GM11168 (cell line): ENCODE measurements around the gene CRP.
"Not testable (repeated sequence)": the region's sequence is repeated elsewhere in the genome, so short reads cannot be mapped to it uniquely, and the experiment has no call there.

Source experiments
- in situ Hi-C: fragments of 300-500 bp; cut with MboI; formaldehyde crosslinking; loops from one replicate; pipeline ENCODE4 v1.12.0; 2022; ENCODE audit warnings: low sequenced_read_pairs; ENCODE audit not compliant: unreplicated experiment

CRP gene, protein sequence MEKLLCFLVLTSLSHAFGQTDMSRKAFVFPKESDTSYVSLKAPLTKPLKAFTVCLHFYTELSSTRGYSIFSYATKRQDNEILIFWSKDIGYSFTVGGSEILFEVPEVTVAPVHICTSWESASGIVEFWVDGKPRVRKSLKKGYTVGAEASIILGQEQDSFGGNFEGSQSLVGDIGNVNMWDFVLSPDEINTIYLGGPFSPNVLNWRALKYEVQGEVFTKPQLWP

DNA sequence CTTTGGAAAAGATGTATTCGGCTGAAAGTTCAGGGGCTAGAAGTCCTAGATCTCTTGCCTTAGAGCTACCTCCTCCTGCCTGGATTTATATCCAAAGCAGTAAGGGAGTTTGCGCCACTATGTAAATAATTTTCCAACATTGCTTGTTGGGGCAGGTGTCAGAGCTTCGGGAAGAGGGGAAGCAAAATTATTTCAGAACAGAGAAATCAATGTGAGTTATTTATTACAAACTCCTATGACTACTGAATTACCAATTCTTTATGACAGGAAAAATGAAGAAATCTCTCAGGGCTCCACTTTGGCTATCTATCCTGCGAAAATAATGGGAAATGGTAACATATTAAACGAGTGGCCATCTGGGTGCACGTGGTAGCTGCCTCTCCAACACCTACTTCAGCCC is at the start of gene CRP:
Gene CRP, minus strand, starts transcription at position 61 of the 400 bp plus-strand sequence. CDS start 104 bp downstream, outside the sequence.
- in situ Hi-C loops = no loop called here

DNA sequence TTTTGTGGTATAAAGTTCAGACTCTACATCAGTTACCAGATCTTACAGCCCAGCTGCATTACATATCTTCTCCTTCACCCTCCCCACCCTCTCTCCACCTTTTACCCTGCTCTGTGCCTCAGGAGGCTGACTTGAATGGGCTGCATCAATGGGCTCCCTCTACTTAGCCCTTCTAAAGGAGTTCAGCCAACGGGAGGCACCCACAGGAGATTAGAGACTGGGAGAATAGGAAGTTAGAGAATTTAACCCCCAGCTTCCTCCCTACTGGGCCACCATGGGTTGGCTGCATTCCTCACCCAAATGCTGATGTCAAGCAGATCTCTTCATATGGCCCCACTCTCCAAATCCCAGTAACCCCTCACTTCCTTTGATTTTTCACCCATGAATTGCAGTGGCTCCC is 49.3 kb upstream of the CRP start:
- in situ Hi-C loops = no loop called here

DNA sequence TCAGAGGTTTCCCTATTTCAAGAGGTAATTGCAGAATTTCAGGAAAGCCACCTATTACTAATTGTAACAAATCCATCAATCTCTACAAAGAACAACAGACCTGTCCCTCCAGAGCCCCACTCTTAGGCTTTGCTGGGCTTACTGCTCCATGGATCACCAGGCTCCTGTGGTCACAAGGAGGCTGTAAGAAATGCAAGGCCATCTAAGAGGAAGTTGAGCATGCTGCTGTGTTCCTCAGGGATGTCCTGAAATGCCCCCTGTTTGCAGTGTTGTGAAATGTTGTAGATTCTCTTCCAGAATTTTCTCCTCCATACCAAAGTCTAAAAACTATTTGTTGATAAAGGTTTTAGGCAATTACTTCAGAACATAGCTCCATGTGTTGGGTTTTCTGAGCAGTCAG is 42.0 kb upstream of the CRP start:
- in situ Hi-C loops = no loop called here

DNA sequence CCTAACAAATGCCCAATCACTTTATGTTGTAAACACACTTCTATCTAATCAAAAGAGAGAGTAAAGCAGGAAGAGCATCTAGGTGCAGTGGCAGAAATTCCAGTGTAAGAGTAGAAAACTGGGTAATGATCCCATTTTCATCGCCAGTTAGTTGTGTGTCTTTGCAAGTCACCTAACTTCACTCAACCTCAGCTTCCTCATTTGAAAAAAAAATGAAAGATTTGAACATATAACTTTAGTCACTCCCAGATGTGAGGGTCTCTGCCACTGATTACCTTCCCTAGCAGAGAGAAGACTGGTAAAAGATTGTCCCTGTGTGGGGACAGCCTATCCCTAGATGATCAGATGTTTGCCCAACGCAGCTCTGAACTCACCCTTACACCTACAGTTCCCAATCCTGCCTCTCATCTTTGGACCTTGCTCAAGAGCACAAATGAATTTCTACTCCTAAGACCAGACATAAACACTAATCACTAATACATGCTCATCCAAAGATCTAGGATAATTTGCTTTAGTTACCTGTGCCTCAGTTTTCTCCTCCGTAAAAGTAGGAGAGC is 41.1 kb upstream of the CRP start:
- in situ Hi-C loops = no loop called here

DNA sequence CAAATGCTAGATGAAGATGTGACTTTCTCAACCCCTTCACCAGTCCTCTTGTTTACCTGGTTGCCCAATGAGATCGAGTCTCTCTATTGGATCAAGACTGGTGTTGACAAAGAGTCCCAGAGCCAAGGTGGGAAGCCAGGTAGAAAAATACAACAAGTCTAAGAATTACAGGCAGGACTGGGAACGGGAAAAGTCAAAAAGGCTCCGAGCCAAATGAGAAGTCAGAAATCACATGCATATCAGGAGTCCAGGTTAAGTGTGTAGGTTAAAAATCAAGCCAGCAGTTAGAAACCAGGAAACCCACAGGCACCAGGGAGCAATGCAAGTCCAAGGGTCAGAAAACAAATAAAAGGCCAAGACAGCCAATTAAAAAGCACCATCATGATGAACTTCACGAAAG is 39.0 kb upstream of the CRP start:
- in situ Hi-C loops = no loop called here

DNA sequence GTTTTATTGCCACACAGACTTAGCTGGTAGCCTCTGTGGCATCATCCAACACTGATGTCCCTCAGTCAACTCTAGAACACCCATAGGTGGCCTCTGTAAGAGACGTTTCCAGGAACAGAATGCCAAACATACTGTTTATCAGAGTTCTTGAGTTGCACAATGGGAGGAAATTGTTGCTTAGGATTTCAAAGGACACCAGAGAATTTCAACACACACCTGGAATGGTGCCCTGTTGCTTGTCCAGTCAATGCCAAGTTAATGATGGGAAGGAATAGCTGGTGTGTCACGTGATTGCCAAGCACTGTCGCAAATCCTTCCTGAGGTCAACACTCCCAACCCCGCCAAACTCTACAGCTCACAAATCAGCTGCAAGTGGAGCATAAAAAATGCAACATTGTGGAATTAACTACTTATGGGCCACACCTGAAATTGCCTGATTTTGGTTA is 37.8 kb upstream of the CRP start:
- in situ Hi-C loops = no loop called here

DNA sequence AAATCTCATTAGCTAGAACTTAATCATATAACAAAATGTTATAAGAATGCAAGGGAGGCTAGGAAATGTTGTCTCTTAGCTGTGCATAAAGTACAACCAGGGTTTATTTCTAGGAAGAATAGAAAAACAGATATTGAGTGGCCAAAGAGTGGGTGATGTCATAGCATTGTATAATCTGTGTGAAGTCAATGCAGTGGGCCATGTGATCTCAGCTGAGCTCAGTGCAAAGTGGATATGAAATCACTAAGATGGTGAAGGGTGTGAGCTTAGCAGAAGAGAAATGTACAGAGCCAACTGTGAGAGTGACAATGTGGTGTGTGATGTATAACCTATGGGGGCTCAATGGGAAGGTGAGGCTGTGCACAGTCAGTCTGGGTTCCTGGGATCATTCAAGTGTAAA is 36.6 kb upstream of the CRP start:
- in situ Hi-C loops = no loop called here

DNA sequence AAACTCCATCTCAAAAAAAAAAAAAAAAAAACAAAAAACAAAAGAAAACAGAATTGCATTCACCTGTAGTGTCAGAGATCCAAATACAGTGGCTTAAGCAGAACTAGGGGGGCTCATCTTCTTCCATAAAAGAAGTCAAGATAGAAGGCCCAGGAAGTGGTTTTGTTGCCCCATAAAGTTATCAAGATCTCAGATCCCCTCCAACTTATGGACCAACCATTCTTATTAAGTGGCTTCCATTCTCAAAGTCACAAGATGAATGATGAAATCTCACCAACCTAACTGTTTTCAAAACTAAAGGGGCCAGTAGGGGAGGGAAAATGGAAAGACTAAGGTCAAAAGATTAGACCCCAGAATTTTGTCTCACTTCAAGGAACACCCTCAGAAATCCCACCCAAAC is 36.2 kb upstream of the CRP start:
- in situ Hi-C loops = no loop called here

DNA sequence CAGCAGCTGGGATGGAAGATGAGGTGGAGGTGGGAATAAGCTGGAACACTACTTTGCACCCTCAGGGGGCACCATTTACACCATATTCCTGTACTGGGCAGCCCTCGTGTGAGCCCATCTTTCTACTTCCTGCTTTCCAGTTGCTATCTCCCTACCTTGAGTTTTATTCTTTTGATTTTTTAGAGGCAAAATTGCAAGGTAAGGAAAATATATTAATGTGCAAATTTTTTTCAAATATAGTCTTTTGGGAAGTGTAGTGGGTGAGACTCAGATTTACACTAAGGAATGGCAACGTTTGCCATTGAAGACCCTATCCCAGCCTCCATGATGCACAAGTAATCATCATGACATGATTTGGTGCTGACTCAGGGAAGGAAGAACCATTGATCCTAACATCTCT is 35.2 kb upstream of the CRP start:
- in situ Hi-C loops = no loop called here

DNA sequence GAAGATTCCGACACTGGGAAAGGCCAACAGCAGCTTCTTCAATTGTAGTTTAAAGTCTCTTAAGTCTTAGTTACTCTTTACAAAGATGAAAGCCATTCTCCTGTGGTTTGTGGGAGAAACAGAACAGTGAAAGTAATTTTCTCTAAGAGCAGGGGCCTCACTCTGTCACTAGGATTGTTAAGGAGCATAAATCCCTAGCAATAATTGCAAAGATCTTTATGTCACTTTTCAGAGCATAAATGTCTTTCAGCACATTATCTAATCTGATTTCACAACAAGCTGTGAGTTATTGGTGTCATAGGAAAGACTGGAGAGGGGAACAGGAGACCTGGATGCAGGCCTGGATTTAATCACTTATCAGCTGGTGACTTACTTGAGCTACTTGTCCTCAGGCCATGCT is 34.0 kb upstream of the CRP start:
- in situ Hi-C loops = no loop called here

DNA sequence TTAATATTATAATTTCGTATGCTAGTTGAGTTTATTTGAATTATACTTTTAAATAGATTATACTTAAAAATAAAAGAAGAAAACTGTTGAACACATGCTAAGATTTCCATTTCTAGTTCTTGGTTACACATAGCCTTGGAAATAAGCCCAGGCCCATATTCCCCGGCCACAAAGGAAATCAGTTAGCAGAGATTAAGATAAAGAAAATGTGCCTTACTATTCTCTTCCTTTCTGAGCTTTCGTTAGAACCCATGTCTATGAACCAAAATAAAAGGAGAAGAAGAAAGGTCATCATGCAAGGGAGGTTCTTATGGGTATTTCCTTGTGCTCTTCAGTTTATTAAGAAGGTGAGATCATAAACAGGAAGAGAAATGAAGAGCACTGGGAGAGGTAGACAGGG is 32.3 kb upstream of the CRP start:
- in situ Hi-C loops = no loop called here

DNA sequence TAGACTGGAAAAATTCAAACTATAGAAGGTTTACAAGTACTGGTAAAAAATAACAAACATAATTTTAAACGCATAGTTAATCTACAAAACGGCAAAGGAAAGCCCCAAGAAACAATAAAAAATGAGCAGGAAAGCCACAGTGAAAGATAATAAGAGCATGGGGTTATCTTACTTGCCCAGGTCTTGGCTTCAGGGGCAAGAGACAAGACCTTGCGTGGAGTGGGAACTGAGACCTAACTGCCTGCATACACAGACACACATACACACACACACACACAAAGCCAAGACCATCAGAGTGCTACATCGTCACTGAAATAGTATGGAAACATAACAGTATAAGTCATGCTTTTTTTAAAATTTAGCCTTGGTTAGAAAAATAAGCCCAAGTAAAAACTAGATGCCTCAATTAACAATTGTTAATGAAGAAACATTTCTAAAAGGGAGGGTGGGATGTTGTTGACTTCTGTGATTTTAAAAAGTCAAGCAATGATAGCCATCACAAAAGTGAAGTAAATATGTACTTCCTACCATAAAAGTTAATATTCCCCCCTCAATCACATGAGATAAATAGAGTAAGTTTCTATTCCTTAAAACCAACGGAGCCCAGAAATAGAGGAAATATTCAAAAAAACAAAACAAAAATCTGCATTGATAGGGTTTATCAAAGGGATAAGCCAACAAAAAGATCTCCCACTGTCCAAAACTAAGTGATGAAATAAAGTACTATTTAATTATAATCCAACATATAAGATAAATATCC is 29.4 kb upstream of the CRP start:
- in situ Hi-C loops = no loop called here

DNA sequence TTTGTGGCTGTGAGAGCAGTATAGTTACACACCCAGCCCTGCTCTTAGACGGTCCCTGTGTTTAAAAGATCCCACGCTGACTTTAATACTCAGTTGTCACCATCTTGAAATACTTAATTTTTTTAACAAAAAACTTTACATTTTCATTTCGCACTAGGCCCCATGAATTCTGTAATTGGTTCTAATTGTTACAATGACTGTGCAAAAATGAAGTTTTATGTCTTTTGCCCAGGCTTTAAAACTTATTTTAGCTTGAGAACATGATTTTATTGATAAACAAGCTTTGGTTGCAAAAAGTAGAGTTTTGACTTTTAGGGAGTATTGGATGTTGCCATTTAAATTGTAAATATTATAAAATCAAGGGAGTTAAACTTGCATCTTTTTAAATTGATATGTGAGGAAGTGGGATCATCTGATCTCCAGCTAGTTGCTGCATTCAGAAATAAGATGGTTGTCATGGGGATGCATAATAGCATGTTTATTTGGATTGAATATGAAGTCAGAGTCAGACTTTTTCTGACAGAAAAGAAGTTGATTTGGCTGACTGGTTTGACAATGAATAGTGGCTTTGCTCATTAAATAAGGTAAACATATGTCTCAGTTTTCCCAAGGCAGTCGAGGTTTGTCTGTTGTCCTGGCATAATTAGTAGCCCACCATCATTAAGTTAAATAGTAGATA is 23.0 kb upstream of the CRP start:
- in situ Hi-C loops = no loop called here

DNA sequence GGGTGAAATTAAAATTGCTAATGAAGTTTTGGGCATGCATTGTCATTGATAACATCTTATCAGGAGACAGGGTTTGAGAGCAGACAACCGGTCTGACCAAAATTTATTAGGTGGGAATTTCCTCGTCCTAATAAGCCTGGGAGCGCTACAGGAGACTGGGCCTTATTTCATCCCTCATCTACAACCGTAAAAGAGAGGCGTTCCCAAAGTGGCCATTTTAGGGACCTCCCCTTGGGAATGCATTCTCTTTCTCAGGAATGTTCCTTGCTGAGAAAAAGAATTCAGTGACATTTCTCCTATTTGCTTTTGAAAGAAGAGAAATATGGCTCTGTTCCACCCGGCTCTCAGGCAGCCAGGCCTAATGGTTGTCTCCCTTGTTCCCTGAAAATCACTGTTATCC is 8.8 kb upstream of the CRP start:
- in situ Hi-C loops = not testable (repeated sequence)

DNA sequence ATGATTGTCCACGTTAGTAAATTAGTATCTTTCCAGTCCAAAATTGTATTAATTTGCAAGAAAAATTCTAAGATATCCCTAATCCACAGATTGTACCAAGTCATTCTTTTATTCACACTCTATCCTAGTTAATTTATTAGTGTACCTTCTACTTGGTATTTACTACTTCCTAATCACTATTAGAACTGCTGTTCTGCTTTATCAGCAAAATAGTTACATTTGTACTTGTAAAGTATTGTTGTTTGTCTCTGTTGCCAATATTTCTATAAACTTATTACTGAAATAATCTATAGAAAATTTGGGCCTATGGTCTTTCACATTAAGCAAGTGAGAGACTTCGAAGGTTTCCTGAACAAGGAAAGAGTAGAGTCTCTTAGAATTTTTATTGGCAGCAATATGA is 5.6 kb upstream of the CRP start:
- in situ Hi-C loops = no loop called here

DNA sequence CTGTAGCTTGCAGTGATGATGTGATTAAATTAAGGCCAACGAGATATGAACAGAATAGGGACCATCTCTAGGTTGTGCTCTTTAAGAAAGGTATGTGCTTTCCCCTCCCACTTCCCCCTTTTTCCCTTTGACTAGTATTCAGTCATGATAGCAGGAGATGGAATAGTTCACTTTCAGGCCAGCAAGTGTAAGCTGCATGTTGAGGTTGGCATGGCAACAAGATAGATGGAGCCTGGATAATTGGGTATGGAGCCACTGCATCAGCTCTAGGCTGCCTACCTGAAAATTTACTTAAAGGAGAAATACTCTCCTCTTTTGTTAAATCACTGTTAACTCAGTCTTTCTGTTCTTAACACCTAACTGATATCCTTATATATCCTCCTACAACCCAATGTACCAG is 1.5 kb upstream of the CRP start:
- in situ Hi-C loops = no loop called here

DNA sequence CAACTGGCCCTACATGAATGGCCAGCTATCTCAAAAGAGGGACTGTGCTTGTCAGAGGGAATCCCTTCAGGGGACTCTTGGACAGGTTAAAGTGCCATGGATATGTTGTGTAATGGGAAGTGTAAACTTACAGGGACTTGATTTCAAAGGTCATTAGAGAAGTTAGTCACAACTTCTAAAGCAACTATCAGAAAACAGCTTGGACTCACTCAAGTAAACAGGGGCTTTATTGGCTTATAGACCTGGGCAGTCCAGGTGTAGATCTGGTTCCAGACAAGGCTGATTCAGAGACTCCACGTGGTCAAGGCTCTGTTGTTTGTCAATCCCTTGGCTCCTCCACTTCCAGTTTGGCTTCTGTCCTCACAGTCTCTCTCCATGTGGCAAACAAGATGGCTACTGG is 2.3 kb downstream of the CRP start:
- in situ Hi-C loops = no loop called here

DNA sequence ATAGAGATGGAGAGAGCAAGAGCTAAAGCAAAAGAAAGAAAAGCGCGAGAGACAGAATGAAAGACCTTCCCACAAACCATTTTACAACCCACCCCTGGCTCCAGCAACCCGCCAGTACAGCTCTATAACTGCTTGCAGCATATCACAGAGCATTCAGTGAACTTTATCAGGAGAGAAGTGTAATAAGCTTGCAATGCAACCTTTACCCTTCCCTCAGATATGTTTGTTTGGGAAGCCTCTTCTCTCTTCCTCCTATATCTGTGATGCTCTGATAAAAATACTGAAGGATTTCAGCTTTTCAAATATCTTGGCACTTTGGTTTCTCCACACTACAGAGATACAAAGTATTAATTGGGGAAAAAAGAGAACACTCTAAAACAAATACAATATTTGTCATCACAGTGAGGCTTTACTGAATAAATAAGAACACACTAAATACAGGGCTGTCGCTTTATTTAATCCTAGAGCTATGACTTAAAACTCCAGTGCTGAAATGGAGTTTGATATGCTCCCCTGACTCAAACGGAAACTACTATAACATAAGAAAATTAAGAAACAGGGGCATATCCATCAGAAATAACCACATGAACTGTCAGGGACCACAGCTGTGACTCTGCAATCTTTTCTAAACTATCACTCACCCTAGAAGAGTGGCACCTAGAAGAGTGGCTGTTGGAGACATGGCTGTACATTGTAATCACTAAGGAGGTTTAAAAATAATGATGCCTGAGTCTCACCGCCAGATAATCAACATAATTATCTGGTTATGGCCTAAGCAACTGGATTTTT is 6.7 kb downstream of the CRP start:
- in situ Hi-C loops = no loop called here

DNA sequence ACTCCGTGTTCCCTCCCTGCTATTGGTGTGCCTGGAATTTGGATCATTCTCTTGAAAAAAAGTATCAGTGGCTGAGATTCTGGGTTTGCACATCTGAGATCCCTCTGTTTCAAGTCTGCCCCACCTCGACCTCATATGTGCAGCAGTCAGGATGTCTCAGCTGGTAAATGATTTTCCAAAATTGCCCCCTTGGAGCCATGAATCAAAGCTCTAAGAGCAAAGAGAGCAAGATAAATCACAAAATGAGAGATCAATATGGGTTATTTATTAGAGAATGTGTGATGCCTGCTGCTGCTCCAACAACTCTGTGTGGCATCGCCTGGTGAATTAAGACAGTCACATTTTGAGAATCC is 8.5 kb downstream of the CRP start:
- in situ Hi-C loops = no loop called here

DNA sequence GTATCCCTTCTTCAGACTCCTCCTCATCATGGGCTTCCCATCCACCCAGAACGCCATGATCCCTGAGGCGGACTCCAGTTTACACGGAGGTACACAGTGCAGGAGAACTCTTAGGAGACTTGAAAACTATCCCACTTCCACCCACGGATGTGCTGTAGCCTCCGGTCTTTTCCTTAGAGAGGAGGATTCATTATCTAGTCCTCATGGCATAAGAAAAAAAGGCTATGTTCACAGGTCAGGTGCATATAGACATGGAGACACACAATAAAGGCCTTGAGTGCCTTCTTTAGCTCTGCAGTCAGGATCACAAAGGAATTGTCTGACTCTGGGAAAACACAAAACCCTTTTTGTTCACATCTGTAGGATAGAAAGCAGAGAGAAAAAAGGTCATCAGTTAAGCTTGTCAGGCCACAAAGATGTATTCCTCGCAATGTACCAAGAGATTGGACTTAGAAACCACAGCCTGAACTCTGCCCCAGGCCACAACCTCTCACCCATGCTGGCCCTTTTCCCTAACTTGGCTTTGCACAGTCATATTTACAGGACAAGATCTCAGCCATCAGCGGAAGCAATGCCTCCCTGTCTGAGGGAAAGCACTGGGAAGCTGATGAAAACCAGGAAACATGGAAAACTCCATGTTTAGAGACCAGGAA is 9.0 kb downstream of the CRP start:
- in situ Hi-C loops = no loop called here
